NCI-H345 treated with DMSO at 0.1 percent for 48 hours (cell line): Measurements from ENCODE around the gene ZFP2.

Experiments
- DNase-seq: peaks from one replicate; lab custom pipeline; 2025; ENCODE audit not compliant: unreplicated experiment; lab: John Stamatoyannopoulos, UW

Gene ZFP2

GRCh38 chr5:178965465-178966055 lies 69.8 kb downstream of the ZFP2 start:
- DNase-seq = no peak

GRCh38 chr5:178981381-178981780 lies 85.7 kb downstream of the ZFP2 start:
- DNase-seq = no peak
